ENCODE results near the gene FAM236B.
"Not testable (repeated sequence)": the region's sequence is repeated elsewhere in the genome, so short reads cannot be mapped to it uniquely, and the experiment has no call there.

The FAM236B gene

DNA sequence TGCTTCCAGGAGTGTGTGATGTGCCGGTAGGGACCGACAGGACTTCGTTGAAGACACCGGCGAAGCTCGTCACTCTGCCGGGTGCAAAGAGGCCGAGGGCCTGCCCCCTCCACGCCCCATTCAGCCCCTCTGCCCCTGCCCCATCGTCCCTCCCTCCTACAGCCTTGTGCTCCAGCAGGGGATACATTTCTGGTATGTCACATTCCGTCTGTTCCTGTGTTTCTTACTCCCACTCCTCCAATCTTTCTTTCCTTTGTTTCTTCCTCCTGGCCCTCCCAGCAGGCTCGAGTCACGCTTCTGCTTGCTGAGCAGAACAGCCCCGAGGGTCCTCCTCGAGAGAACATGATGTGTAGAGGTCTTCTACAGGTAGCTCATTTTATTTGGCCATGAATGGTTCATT is at the start of gene FAM236B:
FAM236B (minus strand) TSS at position 101 of the 400 bp plus-strand sequence; CDS start at position 1, 100 bp downstream.
- DNase-seq, result not testable (repeated sequence)

DNA sequence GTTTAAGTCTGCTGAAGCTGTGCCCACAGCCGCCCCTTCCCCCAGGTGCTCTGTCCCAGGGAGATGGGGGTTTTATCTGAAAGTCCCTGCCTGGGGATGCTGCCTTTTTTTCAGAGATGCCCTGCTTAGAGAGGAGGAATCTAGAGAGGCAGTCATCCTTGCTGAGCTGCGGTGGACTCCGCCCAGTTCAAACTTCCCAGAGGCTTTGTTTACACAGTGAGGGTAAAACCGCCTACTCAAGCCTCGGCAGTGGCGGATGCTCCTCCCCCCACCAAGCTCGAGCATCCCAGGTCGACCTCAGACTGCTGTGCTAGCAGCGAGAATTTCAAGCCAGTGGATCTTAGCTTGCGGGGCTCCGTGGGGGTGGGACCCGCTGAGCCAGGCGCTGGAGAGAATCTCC is 48.2 kb upstream of the FAM236B start:
- not testable (repeated sequence) for DNase-seq

DNA sequence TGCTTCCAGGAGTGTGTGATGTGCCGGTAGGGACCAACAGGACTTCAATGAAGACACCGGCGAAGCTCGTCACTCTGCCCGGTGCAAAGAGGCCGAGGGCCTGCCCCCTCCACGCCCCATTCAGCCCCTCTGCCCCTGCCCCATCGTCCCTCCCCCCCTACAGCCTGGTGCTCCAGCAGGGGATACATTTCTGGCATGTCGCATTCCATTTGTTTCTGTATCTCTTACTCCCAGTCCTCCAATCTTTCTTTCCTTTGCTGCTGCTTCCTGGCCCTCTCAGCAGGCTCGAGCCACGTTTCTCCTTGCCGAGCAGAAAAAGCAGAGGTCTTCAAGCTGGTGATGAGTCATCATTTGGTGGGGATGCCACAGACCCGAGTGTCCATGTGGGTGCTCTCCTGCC is 25.6 kb upstream of the FAM236B start, which contains the start of gene FAM236D:
FAM236D (minus strand) TSS at position 101 of the 400 bp plus-strand sequence; CDS start at position 1, 100 bp downstream.
- DNase-seq, result not testable (repeated sequence)

DNA sequence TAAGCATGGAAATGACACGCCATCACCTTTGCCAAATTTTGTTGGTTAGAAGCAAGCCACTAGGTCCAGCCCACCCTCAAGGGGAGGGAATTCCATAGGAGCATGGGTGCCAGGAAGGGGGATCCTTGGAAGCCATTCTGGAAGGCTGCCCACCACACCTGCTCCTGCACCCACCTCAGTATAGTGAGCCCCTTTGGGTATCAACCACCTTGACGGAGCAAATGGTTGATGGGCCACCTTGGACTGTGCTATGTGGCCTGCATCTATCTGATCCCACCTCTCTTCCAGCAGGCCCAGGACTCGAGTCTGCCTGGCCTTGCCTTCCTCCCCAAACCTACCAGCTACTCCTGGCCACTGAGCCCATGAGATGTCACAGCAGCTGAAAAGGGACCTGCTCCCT is 7.9 kb upstream of the FAM236B start:
- DNase-seq, result not testable (repeated sequence)

DNA sequence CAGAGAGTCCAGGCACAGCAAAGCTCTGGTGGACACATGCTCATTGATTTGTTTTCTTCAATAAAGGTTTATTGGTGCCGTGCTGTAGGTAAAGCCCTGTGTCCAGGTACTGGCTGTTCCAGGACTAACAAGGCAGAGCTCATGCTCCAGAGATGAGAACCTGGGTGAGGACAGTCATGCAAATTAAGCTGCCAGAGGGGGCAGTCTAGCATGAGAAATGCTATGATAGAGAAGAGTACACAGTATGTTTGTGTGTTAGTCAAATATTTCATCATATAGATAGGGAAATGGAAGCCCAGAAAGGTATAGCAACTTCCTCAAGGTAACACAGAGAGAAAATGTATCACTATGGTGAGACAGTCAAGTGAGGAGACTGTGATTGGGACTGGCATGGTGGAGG is 5.7 kb upstream of the FAM236B start:
- DNase-seq, result not testable (repeated sequence)

DNA sequence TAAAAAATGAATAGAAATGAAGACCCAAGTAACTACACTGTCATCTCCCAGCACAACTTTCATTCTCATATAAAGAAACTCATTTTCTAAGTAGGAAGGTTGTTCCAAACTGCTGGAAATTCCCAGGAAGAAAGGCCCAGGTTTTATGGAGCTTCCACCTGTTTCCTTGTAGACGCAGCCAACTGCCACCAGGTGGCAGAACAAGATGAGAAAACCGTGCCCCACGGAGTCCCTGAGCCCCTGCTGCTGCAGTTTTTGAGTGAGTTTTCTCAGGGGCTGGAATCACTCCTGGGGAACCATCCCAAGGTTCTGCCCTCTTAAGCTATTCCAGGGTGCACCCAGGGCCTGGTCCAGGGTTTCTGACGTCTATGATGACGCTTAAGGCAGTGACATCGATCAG is 1.5 kb upstream of the FAM236B start:
- DNase-seq, result not testable (repeated sequence)

DNA sequence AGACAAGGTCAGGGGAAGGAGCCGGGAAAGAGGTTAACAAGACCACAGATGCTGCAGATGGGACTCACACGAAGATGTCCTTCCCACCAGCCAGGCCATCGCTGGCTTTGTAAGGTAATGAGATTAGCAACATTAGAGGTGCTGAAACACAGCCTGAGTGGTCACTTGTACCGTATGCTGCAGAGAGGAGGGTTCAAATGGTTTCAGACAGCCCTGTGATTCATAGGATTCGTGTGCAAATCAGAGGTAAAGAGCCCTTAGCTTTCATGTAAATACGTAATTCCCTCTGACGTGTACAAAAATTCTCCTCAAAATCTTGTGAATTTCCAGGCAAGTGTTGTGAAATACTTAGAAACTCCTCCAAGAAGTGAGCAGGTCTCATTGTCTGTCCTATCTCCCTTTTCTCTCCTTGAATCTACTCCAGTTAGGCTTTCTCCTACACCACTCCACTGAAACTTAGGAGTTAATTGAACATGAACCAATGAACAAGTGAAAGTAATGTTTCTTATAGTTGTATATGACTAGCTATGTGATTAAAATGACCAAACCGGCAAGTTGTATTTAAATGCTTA is 991 bp upstream of the FAM236B start:
- not testable (repeated sequence) for DNase-seq

DNA sequence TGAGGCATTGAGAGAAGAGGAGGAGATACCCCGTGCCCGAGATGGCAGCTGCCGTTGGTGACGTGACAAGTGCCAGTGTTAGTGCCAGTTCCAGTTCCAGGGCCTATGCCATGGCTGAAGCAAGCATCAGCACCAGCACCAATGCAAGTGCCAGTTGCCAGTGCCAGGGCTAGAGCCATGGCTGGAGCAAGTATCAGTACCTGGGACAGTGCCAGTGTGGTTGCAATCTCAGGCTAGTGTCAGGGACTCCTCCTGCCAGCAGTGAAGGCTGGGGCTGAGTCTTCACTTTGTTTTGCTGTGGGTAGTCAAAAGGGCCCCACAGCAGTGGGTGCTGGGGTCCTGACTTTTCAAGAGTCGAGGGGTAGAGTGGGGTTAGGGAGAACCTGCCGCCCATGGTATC is 4.3 kb downstream of the FAM236B start:
- DNase-seq, result not testable (repeated sequence)

DNA sequence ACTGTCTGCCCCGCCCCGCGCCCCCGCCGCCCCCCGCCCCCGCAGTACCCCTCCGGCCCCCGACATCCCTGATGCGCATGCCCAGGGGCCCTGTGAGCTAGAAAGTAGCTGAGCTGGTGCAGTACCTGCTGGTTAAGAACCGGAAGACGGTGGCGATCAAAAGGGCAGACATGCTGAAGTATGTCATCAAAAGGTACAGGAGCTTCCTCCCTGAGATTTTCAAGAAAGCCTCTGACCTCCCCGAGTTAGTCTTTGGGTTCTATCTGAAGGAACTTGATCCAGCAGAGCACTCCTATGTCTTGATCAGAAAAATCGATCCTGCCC is 5.0 kb downstream of the FAM236B start:
- DNase-seq, result not testable (repeated sequence)

DNA sequence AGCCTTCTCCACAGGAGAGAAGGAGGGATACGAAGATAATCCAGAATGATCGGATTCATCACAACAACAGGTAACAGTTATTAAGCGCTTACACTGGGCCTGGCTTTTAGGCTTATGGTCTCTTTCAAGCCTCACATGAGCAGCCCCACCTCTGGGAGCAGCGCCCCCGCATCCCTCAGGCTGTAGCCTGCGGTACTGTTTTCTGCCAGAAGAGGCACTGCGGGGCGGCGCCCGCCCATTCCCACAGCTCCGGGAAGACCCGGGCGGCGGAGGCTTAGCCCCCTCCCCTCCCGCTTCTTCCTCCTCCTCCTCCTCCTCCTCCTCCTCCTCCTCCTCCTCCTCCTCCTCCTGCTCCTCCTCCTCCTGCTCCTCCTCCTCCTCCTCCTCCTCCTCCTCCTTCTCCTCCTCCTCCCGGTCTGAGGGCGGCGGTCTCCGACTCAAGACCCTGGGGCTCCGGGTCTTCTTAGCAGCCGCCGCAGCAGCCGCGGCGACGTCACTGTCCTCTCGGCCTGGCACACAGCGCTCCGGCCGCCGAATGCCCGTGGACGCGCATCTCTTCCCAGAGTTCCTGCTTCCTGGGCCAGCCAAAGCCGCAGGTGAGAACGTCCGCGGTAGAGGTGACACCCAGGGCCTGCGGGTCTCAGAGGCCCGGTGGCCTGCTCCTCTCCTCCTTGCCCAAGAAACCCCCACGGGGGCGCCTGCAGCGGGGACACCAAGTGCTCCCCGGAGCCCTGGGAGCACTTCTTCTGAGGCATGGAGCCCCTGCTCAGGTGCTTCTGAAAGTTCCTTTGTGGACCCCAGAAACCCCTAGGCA is 5.6 kb downstream of the FAM236B start, which contains the start of gene DMRTC1B:
DMRTC1B (plus strand) TSS at position 238 of the 814 bp plus-strand sequence. CDS start 68,246 bp downstream, outside the sequence.
- not testable (repeated sequence) for DNase-seq

DNA sequence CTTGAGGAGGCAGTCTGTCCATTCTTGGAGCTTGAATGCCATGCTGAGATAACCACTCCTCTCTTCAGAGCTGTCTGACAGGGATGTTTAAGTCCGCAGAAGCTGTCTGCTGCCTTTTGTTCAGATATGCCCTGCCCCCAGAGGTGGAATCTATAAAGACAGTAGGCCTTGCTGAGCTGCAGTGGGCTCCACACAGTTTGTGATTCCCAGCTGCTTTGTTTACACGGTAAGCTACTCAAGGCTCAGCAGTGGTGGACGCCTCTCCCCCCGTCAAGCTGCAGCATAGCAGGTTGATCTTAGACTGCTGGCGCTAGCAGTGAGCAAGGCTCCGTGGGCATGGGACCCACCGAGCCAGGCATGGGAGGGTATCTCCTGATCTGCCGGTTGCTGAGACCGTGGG is 22.0 kb downstream of the FAM236B start:
- DNase-seq, result not testable (repeated sequence)

DNA sequence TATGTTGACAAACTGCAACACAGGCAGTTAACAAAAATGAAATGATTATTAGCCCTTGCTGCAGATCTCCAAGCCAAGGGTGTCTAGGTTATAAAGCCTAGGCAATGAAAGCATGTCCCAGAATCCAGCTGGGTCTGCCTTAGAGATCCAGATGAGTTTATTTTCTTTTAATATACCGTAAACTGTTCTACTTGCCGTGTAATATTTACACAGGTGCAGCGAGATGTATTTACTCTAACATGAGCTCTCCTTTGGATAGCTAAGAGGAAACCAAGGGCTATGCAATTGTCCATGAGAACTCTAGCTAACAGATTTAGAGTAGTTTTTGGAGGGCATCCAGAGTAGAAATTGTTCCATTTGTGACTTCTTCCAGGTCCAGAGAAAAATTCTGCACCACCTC is 33.9 kb downstream of the FAM236B start:
- DNase-seq, result not testable (repeated sequence)

DNA sequence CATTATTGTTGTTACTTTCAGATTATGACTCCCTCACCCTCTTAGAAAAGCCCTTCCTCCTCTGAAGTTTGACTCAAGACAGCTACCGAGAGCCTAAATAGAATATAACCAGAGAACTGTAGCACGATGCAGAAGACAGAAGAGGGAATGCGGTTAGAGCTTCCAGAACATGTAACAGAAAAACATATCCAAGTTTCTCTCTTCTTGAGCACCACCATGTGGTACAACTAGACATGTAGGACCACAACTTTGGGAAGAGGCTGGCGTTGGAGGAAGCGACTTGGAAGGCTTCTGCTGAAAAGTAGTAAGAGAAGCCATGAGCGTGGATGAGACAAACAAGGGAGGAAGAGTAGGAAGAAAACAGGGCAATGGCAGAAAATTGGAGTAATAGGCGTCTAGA is 36.9 kb downstream of the FAM236B start:
- DNase-seq, result not testable (repeated sequence)

DNA sequence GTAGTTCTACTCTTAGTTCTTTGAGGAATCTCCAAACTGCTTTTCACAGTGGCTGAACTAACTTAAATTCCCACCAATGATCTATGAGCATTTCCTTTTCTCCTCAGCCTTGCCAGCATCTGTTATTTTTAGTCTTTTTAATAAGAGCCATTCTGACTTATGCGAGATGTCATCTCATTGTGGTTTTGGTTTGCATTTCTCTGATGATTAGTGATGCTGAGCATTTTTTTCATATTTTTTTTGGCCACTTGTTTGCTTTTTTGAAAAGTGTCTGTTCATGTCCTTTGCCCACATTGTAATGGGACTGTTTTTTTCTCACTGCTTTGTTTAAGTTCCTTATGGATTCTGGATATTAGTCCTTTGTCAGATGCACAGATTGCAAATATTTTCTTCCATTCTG is 46.9 kb downstream of the FAM236B start:
- no peak for DNase-seq

DNA sequence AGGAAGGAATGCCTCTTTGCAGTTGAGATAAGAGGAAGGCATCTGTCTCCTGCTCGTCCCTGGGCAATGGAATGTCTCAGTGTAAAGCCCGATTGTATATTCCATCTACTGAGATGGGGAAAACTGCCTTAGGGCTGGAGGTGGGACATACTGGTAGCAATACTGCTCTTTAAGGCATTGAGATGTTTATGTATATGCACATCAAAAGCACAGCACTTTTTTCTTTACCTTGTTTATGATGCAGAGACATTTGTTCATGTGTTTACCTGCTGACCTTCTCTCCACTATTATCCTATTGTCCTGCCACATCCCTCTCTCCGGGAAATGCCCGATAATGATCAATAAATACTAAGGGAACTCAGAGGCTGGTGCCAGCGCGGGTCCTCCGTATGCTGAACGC is 48.8 kb downstream of the FAM236B start:
- not testable (repeated sequence) for DNase-seq

Data from activated CD4-positive, alpha-beta T cell treated with anti-CD3 and anti-CD28 coated beads, Interleukin-2, Interleukin-6, amounts not matched to agents 100 ng/mL and 50 ng/mL, durations not matched to agents 16 hours and 8 hours (primary cell).